Right lobe of liver (tissue), 4 donors: Measurements from ENCODE around the gene ALPK3.

Experiments used
- POLR2A ChIP-seq: fragments of 450-650 bp; IDR thresholded peaks from one replicate; pipeline ENCODE4 v1.6.1; 2017; ENCODE audit warnings: antibody characterized with exemption, mild to moderate bottlenecking
- TF ChIP-seq, protein P1 (sequence below), 4 donors: fragments of 200-600 bp in 3 of 4; fragments of 450-650 bp in 1 of 4; IDR thresholded peaks; one replicate each; pipeline versions ENCODE4 v1.5.1 to v1.8.0; 2016 to 2022; ENCODE audit warnings: antibody characterized with exemption in 4 of 4, mild to moderate bottlenecking in 2 of 4
- donor health status: DM: no; HTN: no; CAD: no.
- donor health status: DM: no; HTN: no; CAD: no.
- donor health status: DM: no; HTN: yes; CAD: no.

DNA sequence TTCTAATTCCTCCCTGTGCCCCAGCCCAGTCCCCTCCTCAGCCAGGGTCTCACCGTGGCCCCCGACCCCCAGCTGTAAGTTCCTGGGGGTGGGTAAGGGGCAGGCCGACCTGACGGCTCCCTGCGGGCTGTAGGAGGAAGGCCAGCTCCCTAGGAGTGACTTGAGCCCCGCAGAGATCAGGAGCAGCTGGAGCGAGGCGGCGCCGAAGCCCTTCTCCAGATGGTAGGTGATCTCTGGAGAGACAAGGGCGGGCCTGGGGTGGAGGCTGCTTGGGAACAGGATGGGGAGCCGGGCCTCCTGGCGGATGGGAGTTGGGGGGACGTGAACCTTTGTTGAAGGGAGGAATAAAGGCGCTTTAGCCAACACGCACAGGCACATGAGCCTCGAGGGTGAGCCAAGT is 71.5 kb downstream of the ALPK3 start:
- TF ChIP-seq, protein P1, sequence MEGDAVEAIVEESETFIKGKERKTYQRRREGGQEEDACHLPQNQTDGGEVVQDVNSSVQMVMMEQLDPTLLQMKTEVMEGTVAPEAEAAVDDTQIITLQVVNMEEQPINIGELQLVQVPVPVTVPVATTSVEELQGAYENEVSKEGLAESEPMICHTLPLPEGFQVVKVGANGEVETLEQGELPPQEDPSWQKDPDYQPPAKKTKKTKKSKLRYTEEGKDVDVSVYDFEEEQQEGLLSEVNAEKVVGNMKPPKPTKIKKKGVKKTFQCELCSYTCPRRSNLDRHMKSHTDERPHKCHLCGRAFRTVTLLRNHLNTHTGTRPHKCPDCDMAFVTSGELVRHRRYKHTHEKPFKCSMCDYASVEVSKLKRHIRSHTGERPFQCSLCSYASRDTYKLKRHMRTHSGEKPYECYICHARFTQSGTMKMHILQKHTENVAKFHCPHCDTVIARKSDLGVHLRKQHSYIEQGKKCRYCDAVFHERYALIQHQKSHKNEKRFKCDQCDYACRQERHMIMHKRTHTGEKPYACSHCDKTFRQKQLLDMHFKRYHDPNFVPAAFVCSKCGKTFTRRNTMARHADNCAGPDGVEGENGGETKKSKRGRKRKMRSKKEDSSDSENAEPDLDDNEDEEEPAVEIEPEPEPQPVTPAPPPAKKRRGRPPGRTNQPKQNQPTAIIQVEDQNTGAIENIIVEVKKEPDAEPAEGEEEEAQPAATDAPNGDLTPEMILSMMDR (IDR thresholded peaks at IDR 0.05), result no peak
- TF ChIP-seq POLR2A, result no peak
